Testis (tissue), 3 donors: ENCODE measurements around the gene PXDN. TPM values are rescaled to one million over a fixed set of nuclear protein-coding genes. Genes with fewer than 3 reads are reported as not detected.

Source experiments
- DNase-seq: peaks from one replicate; pipeline ENCODE4 v3.0.0-alpha.2; 2019
- H3K27ac ChIP-seq, 2 donors: fragments of 200-600 bp; sonication (generic); one replicate each; pipeline ENCODE4 v1.5.1; 2019
- H3K27me3 ChIP-seq: fragments of 200-600 bp; sonication (generic); one replicate; pipeline ENCODE4 v1.5.1; 2019
- H3K36me3 ChIP-seq: fragments of 200-600 bp; sonication (generic); one replicate; pipeline ENCODE4 v1.5.1; 2017; ENCODE audit warnings: low read depth; ENCODE audit errors: missing control alignments
- H3K4me1 ChIP-seq: fragments of 200-600 bp; sonication (generic); one replicate; pipeline ENCODE4 v1.5.1; 2019
- H3K4me3 ChIP-seq, 2 donors: fragments of 200-600 bp; sonication (generic); one replicate each; pipeline ENCODE4 v1.5.1; 2017 to 2019
- H3K9me3 ChIP-seq: fragments of 200-600 bp; sonication (generic); one replicate; pipeline ENCODE4 v1.5.1; 2017
- POLR2A ChIP-seq: fragments of 450-650 bp; IDR thresholded peaks from one replicate; pipeline ENCODE4 v1.6.1; 2017; ENCODE audit warnings: antibody characterized with exemption, mild to moderate bottlenecking, moderate library complexity
- WGBS, 2 donors: methylation state at CpG; one replicate each; pipeline ENCODE4 v1.1.5; 2018; 5-methylcytosine and 5-hydroxymethylcytosine counted together
- intact Hi-C: fragments of 100-400 bp; cut with DNase I; formaldehyde crosslinking; loops from one replicate; pipeline ENCODE4 v1.15.1; 2023; ENCODE audit warnings: low total_unique reads
- polyA plus RNA-seq: library from polyadenylated mRNA; stranded (reverse); fragments of 350-450 nt; fragmentation: Illumina TruSeq; extraction: RNeasy Lipid Tissue Mini Kit (QIAGEN cat#74804); gene quantifications from one replicate; pipeline ENCODE4 v1.2.3, GENCODE V29; 2014; ENCODE audit warnings: low read depth, low replicate concordance; ENCODE audit not compliant: insufficient read depth
- total RNA-seq, 2 donors: library from RNA; depleted of rRNA; stranded (reverse); fragments of >200 nt; gene quantifications; one replicate each; pipeline ENCODE4 v1.2.3, GENCODE V29; 2016
- TF ChIP-seq, protein P1 (sequence below), 3 experiments: fragments of 450-650 bp in 2 of 3; fragments of 200-600 bp in 1 of 3; sonication (generic) in 1 of 3; IDR thresholded peaks; one replicate each; pipeline ENCODE4 v1.5.1; 2016 to 2019; ENCODE audit warnings: antibody characterized with exemption in 3 of 3, mild to moderate bottlenecking in 2 of 3, moderate library complexity in 1 of 3

PXDN gene
- total and polyA plus RNA-seq, 3 donors from 2014 or later, result 26.7 to 41.8 (median 33.8) TPM

- intact Hi-C loops, result loop anchor here (10.0 kb wide), 1 partner anchor 216 kb away; no protein-coding TSS in a partner anchor
- no peaks in the 10 kb centered on the region for H3K9me3 ChIP-seq
These were observed 145.5 kb downstream of the PXDN start for GRCh38 chr2:1598800-1599199.

GRCh38 chr2:1598041-1598710 is 146.1 kb downstream of the PXDN start:
- Histone ChIP-seq H3K4me1 (no peaks in the 10 kb centered on the region), H3K9me3 (no peaks in the 10 kb centered on the region), H3K27me3 (no peaks in the 10 kb centered on the region), H3K36me3 (no peaks in the 10 kb centered on the region), H3K27ac (no peak overlapping the region), H3K4me3 (no peak overlapping the region)
- 84 to 89% methylated on average over 12 to 20 of the region's 20 CpGs for WGBS, 2 donors
- DNase-seq, result no peak
- intact Hi-C loops, result loop anchor here (10.0 kb wide), 1 partner anchor 217 kb away; no protein-coding TSS in a partner anchor
- TF ChIP-seq, protein P1, sequence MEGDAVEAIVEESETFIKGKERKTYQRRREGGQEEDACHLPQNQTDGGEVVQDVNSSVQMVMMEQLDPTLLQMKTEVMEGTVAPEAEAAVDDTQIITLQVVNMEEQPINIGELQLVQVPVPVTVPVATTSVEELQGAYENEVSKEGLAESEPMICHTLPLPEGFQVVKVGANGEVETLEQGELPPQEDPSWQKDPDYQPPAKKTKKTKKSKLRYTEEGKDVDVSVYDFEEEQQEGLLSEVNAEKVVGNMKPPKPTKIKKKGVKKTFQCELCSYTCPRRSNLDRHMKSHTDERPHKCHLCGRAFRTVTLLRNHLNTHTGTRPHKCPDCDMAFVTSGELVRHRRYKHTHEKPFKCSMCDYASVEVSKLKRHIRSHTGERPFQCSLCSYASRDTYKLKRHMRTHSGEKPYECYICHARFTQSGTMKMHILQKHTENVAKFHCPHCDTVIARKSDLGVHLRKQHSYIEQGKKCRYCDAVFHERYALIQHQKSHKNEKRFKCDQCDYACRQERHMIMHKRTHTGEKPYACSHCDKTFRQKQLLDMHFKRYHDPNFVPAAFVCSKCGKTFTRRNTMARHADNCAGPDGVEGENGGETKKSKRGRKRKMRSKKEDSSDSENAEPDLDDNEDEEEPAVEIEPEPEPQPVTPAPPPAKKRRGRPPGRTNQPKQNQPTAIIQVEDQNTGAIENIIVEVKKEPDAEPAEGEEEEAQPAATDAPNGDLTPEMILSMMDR (IDR thresholded peaks at IDR 0.05), result no peak
- TF ChIP-seq POLR2A, result no peak

More at GRCh38 chr2:1598800-1599199, 145.5 kb downstream of the PXDN start:
- H3K36me3 ChIP-seq, result no peaks in the 10 kb centered on the region
- H3K27ac ChIP-seq, result no peak overlapping the region
- no peak for DNase-seq
- no peaks in the 10 kb centered on the region for H3K27me3 ChIP-seq
- WGBS, 2 donors, result 94 to 95% methylated on average over 10 of the region's 10 CpGs
- no peak overlapping the region for H3K4me3 ChIP-seq
- H3K4me1 ChIP-seq, result no peaks in the 10 kb centered on the region
- TF ChIP-seq, protein P1 (IDR thresholded peaks at IDR 0.05), result no peak
- no peak for TF ChIP-seq POLR2A

DNA sequence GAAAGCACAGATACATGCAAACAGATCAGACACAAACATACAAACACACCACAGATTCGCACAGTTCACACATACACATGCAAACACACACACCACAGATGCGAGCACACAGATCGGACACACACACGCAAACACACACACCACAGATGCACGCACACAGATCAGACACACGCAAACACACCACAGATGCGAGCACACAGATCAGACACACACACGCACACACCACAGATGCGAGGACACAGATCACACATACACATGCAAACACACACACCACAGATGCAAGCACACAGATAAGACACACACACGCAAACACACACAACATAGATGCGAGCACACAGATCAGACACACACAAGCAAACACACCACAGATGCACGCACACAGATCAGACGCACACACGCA is 149.0 kb downstream of the PXDN start:
- intact Hi-C loops, result loop anchor here (10.0 kb wide), 1 partner anchor 220 kb away; no protein-coding TSS in a partner anchor
- H3K27ac ChIP-seq, result no peak overlapping the region
- WGBS, 2 donors, result 85 to 88% methylated on average over 14 of the region's 14 CpGs

DNA sequence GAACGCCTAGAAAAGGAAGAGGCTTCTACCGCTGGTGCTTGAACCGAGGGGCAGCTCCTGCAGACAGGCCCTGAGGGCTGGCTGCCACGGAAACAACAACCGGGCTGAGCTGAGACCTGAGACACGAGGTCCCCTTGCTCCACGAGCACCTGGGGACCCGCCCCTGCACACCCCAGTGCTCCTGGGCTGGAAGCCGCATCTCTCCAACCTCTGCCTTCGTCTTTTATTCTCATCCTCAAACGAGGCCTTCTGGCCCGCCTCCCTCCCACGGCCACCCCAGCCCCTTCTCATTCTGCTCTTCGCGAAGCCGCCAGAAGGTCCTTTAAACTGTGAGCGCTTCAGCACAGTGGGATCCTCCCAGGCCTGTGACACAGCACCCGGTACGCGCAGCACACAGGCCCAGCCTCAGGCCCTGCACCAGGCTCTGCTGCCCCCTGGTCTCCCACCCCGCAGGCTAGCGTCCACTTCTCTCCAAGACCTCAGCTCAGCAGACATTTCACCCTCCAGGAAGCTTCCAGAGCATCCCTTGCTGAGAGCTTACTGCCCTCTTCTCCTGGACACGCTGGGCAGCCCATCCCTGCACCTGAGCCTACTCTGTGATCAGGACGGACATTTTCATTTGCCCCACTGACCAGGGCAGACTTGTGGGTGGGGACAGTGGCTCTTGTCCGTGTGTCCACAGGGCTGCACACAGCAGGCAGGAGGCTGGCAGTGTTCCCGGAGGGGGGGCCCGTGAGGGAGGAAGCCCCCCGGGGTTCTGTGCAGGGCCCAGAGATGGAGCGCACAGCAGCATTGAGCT is 149.7 kb downstream of the PXDN start:
- Histone ChIP-seq H3K36me3 (no peaks in the 10 kb centered on the region), H3K27me3 (no peaks in the 10 kb centered on the region), H3K27ac (no peak overlapping the region), H3K4me1 (no peaks in the 10 kb centered on the region), H3K9me3 (no peaks in the 10 kb centered on the region), H3K4me3 (no peak overlapping the region)
- WGBS, 2 donors, result 65 to 75% methylated on average over 26 to 29 of the region's 29 CpGs
- intact Hi-C loops, result loop anchor here (5.0 to 10.0 kb wide), 2 partner anchors 158 to 220 kb away; no protein-coding TSS in a partner anchor
- no peak for DNase-seq
- TF ChIP-seq, protein P1 (IDR thresholded peaks at IDR 0.05), result no peak
- no peak for TF ChIP-seq POLR2A

More for the DNA sequence above, 149.0 kb downstream of the PXDN start:
- no peak for DNase-seq
- Histone ChIP-seq H3K4me3 (no peak overlapping the region), H3K4me1 (no peaks in the 10 kb centered on the region), H3K27me3 (no peaks in the 10 kb centered on the region), H3K36me3 (no peaks in the 10 kb centered on the region), H3K9me3 (no peaks in the 10 kb centered on the region)
- no peak for TF ChIP-seq POLR2A
- TF ChIP-seq, protein P1 (IDR thresholded peaks at IDR 0.05), result no peak
